ENCODE data around the gene WDFY2. TPM values are rescaled to one million over a fixed set of nuclear protein-coding genes. Genes with fewer than 3 reads are reported as not detected.

WDFY2 gene
- total and polyA plus RNA-seq, 2 of the 13 experiments (the other 11 are each of a cell fraction or from before 2014, with no cell fraction given): 22.6 to 27.0 TPM

- no peak for TF ChIP-seq TRIM24 (CRISPR knock-in tag; IDR thresholded peaks at IDR 0.05)
- no peak for TF ChIP-seq ZNF563 (CRISPR knock-in tag; IDR thresholded peaks at IDR 0.05)
- TF ChIP-seq ZNF333 (CRISPR knock-in tag; IDR thresholded peaks at IDR 0.05; ENCODE audit: borderline replicate concordance): no peak
- TF ChIP-seq ZNF350 (CRISPR knock-in tag; IDR thresholded peaks at IDR 0.05; ENCODE audit: borderline replicate concordance, low read depth): peak; percentile 41; the same call in 1 of the 2 replicates
- peak; percentile 39; the same call in 1 of the 2 replicates for TF ChIP-seq ZMYM4 (CRISPR knock-in tag; IDR thresholded peaks at IDR 0.05)
- peak; percentile 77 for TF ChIP-seq RARA (CRISPR knock-in tag; IDR thresholded peaks at IDR 0.05)
- TF ChIP-seq, protein P1, sequence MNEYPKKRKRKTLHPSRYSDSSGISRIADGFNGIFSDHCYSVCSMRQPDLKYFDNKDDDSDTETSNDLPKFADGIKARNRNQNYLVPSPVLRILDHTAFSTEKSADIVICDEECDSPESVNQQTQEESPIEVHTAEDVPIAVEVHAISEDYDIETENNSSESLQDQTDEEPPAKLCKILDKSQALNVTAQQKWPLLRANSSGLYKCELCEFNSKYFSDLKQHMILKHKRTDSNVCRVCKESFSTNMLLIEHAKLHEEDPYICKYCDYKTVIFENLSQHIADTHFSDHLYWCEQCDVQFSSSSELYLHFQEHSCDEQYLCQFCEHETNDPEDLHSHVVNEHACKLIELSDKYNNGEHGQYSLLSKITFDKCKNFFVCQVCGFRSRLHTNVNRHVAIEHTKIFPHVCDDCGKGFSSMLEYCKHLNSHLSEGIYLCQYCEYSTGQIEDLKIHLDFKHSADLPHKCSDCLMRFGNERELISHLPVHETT (CRISPR knock-in tag; conservative IDR thresholded peaks at IDR 0.05): no peak
- 0 out of 2 replicates have a peak, but pooled peaks have one; percentile 25 for TF ChIP-seq SP5 (CRISPR knock-in tag; IDR thresholded peaks at IDR 0.05; ENCODE audit: borderline replicate concordance, low read depth)
- peak; percentile 83 for TF ChIP-seq MED1 (CRISPR knock-in tag; IDR thresholded peaks at IDR 0.05)
- no peak for TF ChIP-seq PLSCR1 (CRISPR knock-in tag; IDR thresholded peaks at IDR 0.05; ENCODE audit: borderline replicate concordance)
- TF ChIP-seq ZMYM3 (CRISPR knock-in tag; IDR thresholded peaks at IDR 0.05): peak; percentile 45; the same call in 1 of the 2 replicates
- peak; percentile 62; the same call in 1 of the 2 replicates for TF ChIP-seq ZNF343 (CRISPR knock-in tag; IDR thresholded peaks at IDR 0.05)
- 0 out of 2 replicates have a peak, but pooled peaks have one; percentile 69 for TF ChIP-seq ZNF383 (CRISPR knock-in tag; IDR thresholded peaks at IDR 0.05; ENCODE audit: borderline replicate concordance)
- peak; percentile 37; the same call in 1 of the 2 replicates for TF ChIP-seq KDM3A (CRISPR knock-in tag; IDR thresholded peaks at IDR 0.05; ENCODE audit: low read depth)
- TF ChIP-seq SPEN (CRISPR knock-in tag; IDR thresholded peaks at IDR 0.05; ENCODE audit: low read depth): peak; percentile 58; the same call in 1 of the 2 replicates
- TF ChIP-seq AHDC1 (CRISPR knock-in tag; IDR thresholded peaks at IDR 0.05; ENCODE audit: borderline replicate concordance): peak; percentile 70; the same call in 1 of the 2 replicates
- TF ChIP-seq RXRA (CRISPR knock-in tag; IDR thresholded peaks at IDR 0.05): 0 out of 2 replicates have a peak, but pooled peaks have one; percentile 61
- peak in 1 of 2 experiments; percentile 45; a peak in 1 of 4 replicates for TF ChIP-seq KLF16 (CRISPR knock-in tag; IDR thresholded peaks at IDR 0.05)
- TF ChIP-seq, protein P2, sequence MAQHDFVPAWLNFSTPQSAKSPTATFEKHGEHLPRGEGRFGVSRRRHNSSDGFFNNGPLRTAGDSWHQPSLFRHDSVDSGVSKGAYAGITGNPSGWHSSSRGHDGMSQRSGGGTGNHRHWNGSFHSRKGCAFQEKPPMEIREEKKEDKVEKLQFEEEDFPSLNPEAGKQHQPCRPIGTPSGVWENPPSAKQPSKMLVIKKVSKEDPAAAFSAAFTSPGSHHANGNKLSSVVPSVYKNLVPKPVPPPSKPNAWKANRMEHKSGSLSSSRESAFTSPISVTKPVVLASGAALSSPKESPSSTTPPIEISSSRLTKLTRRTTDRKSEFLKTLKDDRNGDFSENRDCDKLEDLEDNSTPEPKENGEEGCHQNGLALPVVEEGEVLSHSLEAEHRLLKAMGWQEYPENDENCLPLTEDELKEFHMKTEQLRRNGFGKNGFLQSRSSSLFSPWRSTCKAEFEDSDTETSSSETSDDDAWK (CRISPR knock-in tag; IDR thresholded peaks at IDR 0.05): no peak
These were observed 180.2 kb downstream of the WDFY2 start (continued) for GRCh38 chr13:51764184-51765141.

All from HepG2 (cell line).